A673 (cell line): ENCODE data around the gene SURF1. TPM values are rescaled to one million over a fixed set of nuclear protein-coding genes. Genes with fewer than 3 reads are reported as not detected.

ENCODE experiments used
- BruUV-seq: library from RNA; stranded (reverse); fragments of 400-500 nt; replicated peaks from 2 replicates; lab custom pipeline; 2021; lab: Mats Ljungman, UMichigan
- CTCF ChIA-PET: fragments of 300-600 bp; sonication (Branson Sonifier 250); formaldehyde crosslinking; loops from one replicate; lab custom pipeline; 2022; ENCODE audit warnings: antibody characterized with exemption; lab: Charles Lee
- POLR2A ChIA-PET: fragments of 300-600 bp; sonication (Branson Sonifier 250); formaldehyde crosslinking; loops from one replicate; lab custom pipeline; 2022; ENCODE audit warnings: antibody characterized with exemption; ENCODE audit not compliant: low non-redundant PET; lab: Charles Lee
- DNase-seq: peaks from one replicate; pipeline ENCODE4 v3.0.0-alpha.2; 2015; ENCODE audit warnings: low spot score
- H3K27ac ChIP-seq: fragments of 200-600 bp; sonication (generic); 2 replicates; pipeline ENCODE4 v1.5.1; 2016; ENCODE audit warnings: mixed run types, low read depth, mild to moderate bottlenecking, mixed read lengths, antibody characterized with exemption, low read length; ENCODE audit not compliant: poor library complexity, severe bottlenecking
- H3K27me3 ChIP-seq: fragments of 200-600 bp; sonication (generic); replicated peaks from 2 replicates; pipeline ENCODE4 v1.6.1; 2017; ENCODE audit warnings: mixed run types, low read depth, mild to moderate bottlenecking, mixed read lengths, antibody characterized with exemption, low read length; ENCODE audit not compliant: insufficient read depth, poor library complexity
- H3K36me3 ChIP-seq: fragments of 200-600 bp; sonication (generic); 2 replicates; pipeline ENCODE4 v1.6.1; 2016; ENCODE audit warnings: mixed run types, mild to moderate bottlenecking, mixed read lengths, antibody characterized with exemption, low read length; ENCODE audit not compliant: insufficient read depth, poor library complexity, severe bottlenecking
- H3K4me1 ChIP-seq: fragments of 200-600 bp; sonication (generic); 2 replicates; pipeline ENCODE4 v1.6.1; 2017; ENCODE audit warnings: mixed run types, mild to moderate bottlenecking, mixed read lengths, antibody characterized with exemption, low read length; ENCODE audit not compliant: insufficient read depth, poor library complexity, severe bottlenecking
- H3K4me3 ChIP-seq: fragments of 200-600 bp; sonication (generic); 2 replicates; pipeline ENCODE4 v1.5.1; 2016; ENCODE audit warnings: low read depth, mixed run types, mild to moderate bottlenecking, mixed read lengths, low read length; ENCODE audit not compliant: poor library complexity, severe bottlenecking
- H3K9me3 ChIP-seq: fragments of 200-600 bp; sonication (generic); 2 replicates; pipeline ENCODE4 v1.6.1; 2016; ENCODE audit warnings: mixed run types, low read depth, mild to moderate bottlenecking, mixed read lengths, antibody characterized with exemption, low read length; ENCODE audit not compliant: poor library complexity, severe bottlenecking
- CTCF ChIP-seq: fragments of 300-800, 200-600 bp; sonication (generic); conservative IDR thresholded peaks from 2 replicates; pipeline ENCODE4 v1.5.1; 2017; ENCODE audit warnings: low read depth, mild to moderate bottlenecking, antibody characterized with exemption, low read length, moderate library complexity, mixed read lengths
- EZH2 ChIP-seq: fragments of 200-600 bp; sonication (generic); IDR thresholded peaks from 2 replicates; pipeline ENCODE4 v1.6.1; 2017; ENCODE audit warnings: borderline replicate concordance, low read depth, mild to moderate bottlenecking, mixed read lengths, antibody characterized with exemption, low read length; ENCODE audit not compliant: poor library complexity, severe bottlenecking
- intact Hi-C: fragments of 100-400 bp; cut with micrococcal nuclease; formaldehyde crosslinking; loops from one replicate; pipeline ENCODE4 v1.10.0; 2022; ENCODE audit not compliant: unreplicated experiment
- total RNA-seq: library from RNA; stranded (reverse); gene quantifications from 2 replicates; pipeline ENCODE4 v1.2.3, GENCODE V29; 2021

Gene SURF1
- total RNA-seq, 1 experiment from 2014 or later = 41.6 TPM

DNA sequence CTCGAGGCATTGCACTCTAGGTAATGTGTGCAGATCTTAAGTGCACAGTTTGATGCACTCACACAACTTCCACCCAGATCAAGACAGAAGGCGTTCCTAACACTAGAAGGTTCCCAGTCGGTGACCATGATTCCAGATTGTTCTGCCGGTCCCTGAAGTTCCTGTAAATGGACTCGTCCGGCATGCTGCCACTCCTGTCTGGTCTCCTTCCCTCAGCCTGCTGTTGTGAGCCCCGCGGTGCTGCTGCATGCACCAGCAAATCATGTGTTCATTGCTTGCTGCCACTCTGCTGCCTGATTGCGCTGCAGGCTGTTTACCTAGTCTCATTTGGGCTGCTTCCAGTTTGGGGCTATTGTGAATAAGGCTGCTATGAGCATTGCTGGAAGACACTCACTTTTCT lies 31.4 kb upstream of the SURF1 start:
- H3K4me3 ChIP-seq = no peak overlapping the region
- no peaks in the 10 kb centered on the region for H3K4me1 ChIP-seq
- no peak for DNase-seq
- H3K27me3 ChIP-seq = no peaks in the 10 kb centered on the region
- ChIA-PET POLR2A (no interaction called here), CTCF (no interaction called here)
- no TSS peak for BruUV-seq
- intact Hi-C loops = no loop called here
- H3K27ac ChIP-seq = no peak overlapping the region
- no peaks in the 10 kb centered on the region for H3K36me3 ChIP-seq
- TF ChIP-seq CTCF (no peak), EZH2 (no peak)
- H3K9me3 ChIP-seq = no peaks in the 10 kb centered on the region

- H3K4me3 ChIP-seq = no peak overlapping the region
- ChIA-PET POLR2A (no interaction called here), CTCF (interaction anchor here (0.5 to 1.0 kb wide), 2 partner anchors 200 to 201 kb away, joined by 4 to 8 read pairs; no protein-coding TSS in a partner anchor)
- BruUV-seq = no TSS peak
- H3K9me3 ChIP-seq = no peaks in the 10 kb centered on the region
- no peak for DNase-seq
- no peaks in the 10 kb centered on the region for H3K27me3 ChIP-seq
- intact Hi-C loops = no loop called here
- no peak overlapping the region for H3K27ac ChIP-seq
- TF ChIP-seq CTCF (no peak), EZH2 (no peak)
- no peaks in the 10 kb centered on the region for H3K36me3 ChIP-seq
- H3K4me1 ChIP-seq = no peaks in the 10 kb centered on the region
Measured at GRCh38 chr9:133386338-133386737, 30.1 kb upstream of the SURF1 start.

- intact Hi-C loops = no loop called here
- no peak for DNase-seq
- no TSS peak for BruUV-seq
- Histone ChIP-seq H3K36me3 (no peaks in the 10 kb centered on the region), H3K4me3 (no peak overlapping the region), H3K27ac (no peak overlapping the region), H3K27me3 (no peaks in the 10 kb centered on the region), H3K4me1 (no peaks in the 10 kb centered on the region), H3K9me3 (no peaks in the 10 kb centered on the region)
- CTCF ChIA-PET = no interaction called here
- POLR2A ChIA-PET = no interaction called here
- TF ChIP-seq EZH2 (no peak), CTCF (no peak)
Measured at GRCh38 chr9:133385452-133385851, 29.2 kb upstream of the SURF1 start.
